Measurements from ENCODE around the gene SMAD7. TPM values are rescaled to one million over a fixed set of nuclear protein-coding genes. Genes with fewer than 3 reads are reported as not detected.

Gene SMAD7
- total and polyA plus RNA-seq, 10 of the 15 experiments (the other 5 are each of a cell fraction or from before 2014, with no cell fraction given) = 1.3 to 22.5 (median 8.0) TPM

DNA sequence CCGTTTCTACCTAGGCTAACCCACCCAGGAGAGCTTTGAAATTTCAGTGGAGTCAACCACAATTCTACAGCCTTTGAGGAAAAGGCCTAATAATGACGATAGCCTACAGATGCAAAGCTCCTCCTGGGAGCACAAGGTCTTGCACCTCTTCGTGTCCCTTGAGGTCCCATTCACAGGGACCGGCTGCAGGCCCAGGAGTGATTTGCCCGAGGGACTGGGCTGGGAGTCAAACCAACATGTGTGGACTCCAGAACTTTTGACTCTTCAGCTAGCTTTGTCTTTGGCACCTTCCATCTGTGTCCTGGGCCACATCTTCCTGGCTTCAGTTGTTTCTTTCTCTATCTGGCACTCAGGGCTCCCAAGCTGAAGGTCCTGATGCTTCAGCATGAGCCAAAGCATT is 76.5 kb downstream of the SMAD7 start:
- Histone ChIP-seq H2AFZ (ENCODE audit: control insufficient read depth, low read depth, low read length) (no peak overlapping the region), H3K9ac (ENCODE audit: control insufficient read depth, insufficient read depth, low read length) (no peak overlapping the region), H3K4me3 (no peak overlapping the region), H3K27me3 (replicated peaks in 1 of 2; ENCODE audit: control insufficient read depth in 2 of 2, insufficient read depth in 2 of 2, low read length in 1 of 2) (no peaks in the 10 kb centered on the region), H3K9me3 (replicated peaks; ENCODE audit: control insufficient read depth, insufficient read depth, low read length) (no peaks in the 10 kb centered on the region), H4K20me1 (ENCODE audit: control insufficient read depth, insufficient read depth) (no peaks in the 10 kb centered on the region), H3K27ac (ENCODE audit: control insufficient read depth, insufficient read depth) (no peak overlapping the region), H3K4me1 (ENCODE audit: control insufficient read depth, insufficient read depth, low read length) (peaks cover 6% of the 10 kb centered on the region), H3K36me3 (ENCODE audit: control insufficient read depth in 2 of 2, insufficient read depth in 2 of 2, low read length in 1 of 2) (no peaks in the 10 kb centered on the region), H3K79me2 (ENCODE audit: control insufficient read depth, insufficient read depth, low read length) (no peaks in the 10 kb centered on the region), H3K4me2 (ENCODE audit: control insufficient read depth, insufficient read depth) (no peak overlapping the region)
- no TSS peak for BruUV-seq (replicated peaks)
- ChIA-PET RAD21 (ENCODE audit: unreplicated experiment) (no interaction called here), SMC1A (ENCODE audit: uncharacterized antibody, unreplicated experiment) (interaction anchor here (0.9 to 1.1 kb wide), 2 partner anchors 38 to 142 kb away, joined by 3 read pairs; no protein-coding TSS in a partner anchor), CTCF (interaction anchor here (0.6 to 1.4 kb wide), 3 partner anchors 8 to 180 kb away, joined by 3 to 4 read pairs (median 3); no protein-coding TSS in a partner anchor), POLR2A (no interaction called here)
- FAIRE-seq (no peak), DNase-seq (ENCODE audit: low read depth, low spot score) (no peak), ATAC-seq (no peak)
- in situ Hi-C loops (cut with MboI) = no loop called here
- TF ChIP-seq FOS (IDR thresholded peaks at IDR 0.05; ENCODE audit: borderline replicate concordance, extremely low read depth, insufficient read length) (no peak), STAT3 (IDR thresholded peaks at IDR 0.05; ENCODE audit: low read depth, low read length) (no peak), CBFB (IDR thresholded peaks at IDR 0.05; ENCODE audit: low read depth) (no peak), WRNIP1 (IDR thresholded peaks at IDR 0.05; ENCODE audit: borderline replicate concordance, low read depth, low read length) (no peak), GABPA (IDR thresholded peaks at IDR 0.05; ENCODE audit: low read depth) (no peak), CHD1 (IDR thresholded peaks at IDR 0.05; ENCODE audit: low read depth, low read length) (no peak), ZNF207 (IDR thresholded peaks at IDR 0.05; ENCODE audit: borderline replicate concordance) (no peak), ETV6 (conservative IDR thresholded peaks at IDR 0.05 in 1 of 2, IDR thresholded peaks at IDR 0.05 in 1 of 2; ENCODE audit: borderline replicate concordance in 1 of 2, low read depth in 1 of 2) (no peak), HDGF (IDR thresholded peaks at IDR 0.05) (no peak), ATF7 (IDR thresholded peaks at IDR 0.05; ENCODE audit: low read depth) (no peak), TCF3 (IDR thresholded peaks at IDR 0.05; ENCODE audit: borderline replicate concordance, insufficient read depth, low read depth, low read length) (no peak), SIN3A (IDR thresholded peaks at IDR 0.05; ENCODE audit: low read depth, low read length) (no peak), YBX1 (IDR thresholded peaks at IDR 0.05) (no peak), KAT2A (conservative IDR thresholded peaks at IDR 0.05; ENCODE audit: control insufficient read depth, low read depth, low read length) (no peak), IKZF2 (IDR thresholded peaks at IDR 0.05) (no peak), NFYA (IDR thresholded peaks at IDR 0.05; ENCODE audit: borderline replicate concordance, low read depth, low read length) (no peak)
- TF ChIP-seq, protein P1, sequence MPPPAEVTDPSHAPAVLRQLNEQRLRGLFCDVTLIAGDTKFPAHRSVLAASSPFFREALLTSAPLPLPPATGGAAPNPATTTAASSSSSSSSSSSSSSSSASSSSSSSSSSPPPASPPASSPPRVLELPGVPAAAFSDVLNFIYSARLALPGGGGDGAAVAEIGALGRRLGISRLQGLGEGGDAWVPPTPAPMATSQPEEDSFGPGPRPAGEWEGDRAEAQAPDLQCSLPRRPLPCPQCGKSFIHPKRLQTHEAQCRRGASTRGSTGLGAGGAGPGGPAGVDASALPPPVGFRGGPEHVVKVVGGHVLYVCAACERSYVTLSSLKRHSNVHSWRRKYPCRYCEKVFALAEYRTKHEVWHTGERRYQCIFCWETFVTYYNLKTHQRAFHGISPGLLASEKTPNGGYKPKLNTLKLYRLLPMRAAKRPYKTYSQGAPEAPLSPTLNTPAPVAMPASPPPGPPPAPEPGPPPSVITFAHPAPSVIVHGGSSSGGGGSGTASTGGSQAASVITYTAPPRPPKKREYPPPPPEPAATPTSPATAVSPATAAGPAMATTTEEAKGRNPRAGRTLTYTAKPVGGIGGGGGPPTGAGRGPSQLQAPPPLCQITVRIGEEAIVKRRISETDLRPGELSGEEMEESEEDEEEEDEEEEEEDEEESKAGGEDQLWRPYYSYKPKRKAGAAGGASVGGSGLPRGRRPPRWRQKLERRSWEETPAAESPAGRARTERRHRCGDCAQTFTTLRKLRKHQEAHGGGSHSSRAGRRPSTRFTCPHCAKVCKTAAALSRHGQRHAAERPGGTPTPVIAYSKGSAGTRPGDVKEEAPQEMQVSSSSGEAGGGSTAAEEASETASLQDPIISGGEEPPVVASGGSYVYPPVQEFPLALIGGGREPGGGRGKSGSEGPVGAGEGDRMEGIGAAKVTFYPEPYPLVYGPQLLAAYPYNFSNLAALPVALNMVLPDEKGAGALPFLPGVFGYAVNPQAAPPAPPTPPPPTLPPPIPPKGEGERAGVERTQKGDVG (CRISPR knock-in tag; IDR thresholded peaks at IDR 0.05) = no peak
- TF ChIP-seq, protein P2, sequence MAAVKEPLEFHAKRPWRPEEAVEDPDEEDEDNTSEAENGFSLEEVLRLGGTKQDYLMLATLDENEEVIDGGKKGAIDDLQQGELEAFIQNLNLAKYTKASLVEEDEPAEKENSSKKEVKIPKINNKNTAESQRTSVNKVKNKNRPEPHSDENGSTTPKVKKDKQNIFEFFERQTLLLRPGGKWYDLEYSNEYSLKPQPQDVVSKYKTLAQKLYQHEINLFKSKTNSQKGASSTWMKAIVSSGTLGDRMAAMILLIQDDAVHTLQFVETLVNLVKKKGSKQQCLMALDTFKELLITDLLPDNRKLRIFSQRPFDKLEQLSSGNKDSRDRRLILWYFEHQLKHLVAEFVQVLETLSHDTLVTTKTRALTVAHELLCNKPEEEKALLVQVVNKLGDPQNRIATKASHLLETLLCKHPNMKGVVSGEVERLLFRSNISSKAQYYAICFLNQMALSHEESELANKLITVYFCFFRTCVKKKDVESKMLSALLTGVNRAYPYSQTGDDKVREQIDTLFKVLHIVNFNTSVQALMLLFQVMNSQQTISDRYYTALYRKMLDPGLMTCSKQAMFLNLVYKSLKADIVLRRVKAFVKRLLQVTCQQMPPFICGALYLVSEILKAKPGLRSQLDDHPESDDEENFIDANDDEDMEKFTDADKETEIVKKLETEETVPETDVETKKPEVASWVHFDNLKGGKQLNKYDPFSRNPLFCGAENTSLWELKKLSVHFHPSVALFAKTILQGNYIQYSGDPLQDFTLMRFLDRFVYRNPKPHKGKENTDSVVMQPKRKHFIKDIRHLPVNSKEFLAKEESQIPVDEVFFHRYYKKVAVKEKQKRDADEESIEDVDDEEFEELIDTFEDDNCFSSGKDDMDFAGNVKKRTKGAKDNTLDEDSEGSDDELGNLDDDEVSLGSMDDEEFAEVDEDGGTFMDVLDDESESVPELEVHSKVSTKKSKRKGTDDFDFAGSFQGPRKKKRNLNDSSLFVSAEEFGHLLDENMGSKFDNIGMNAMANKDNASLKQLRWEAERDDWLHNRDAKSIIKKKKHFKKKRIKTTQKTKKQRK (IDR thresholded peaks at IDR 0.05; ENCODE audit: low read depth, low read length) = no peak
- 62% methylated on average over 5 of the region's 5 CpGs for WGBS (ENCODE audit: insufficient coverage, insufficient replicate concordance, low lambda C conversion rate, missing lambda C conversion rate)
- intact Hi-C loops (cut with micrococcal nuclease; ENCODE audit: unreplicated experiment) = no loop called here
